Cortex of kidney (tissue), 1 donor: ENCODE results near the gene SLC22A3.

Experiments
- DNase-seq: peaks from one replicate; lab custom pipeline; 2025; lab: John Stamatoyannopoulos, UW

SLC22A3 gene

GRCh38 chr6:160336200-160336599 is 12.0 kb upstream of the SLC22A3 start:
- no peak for DNase-seq

GRCh38 chr6:160337301-160337700 is 10.9 kb upstream of the SLC22A3 start:
- no peak for DNase-seq

- no peak for DNase-seq
Measured at GRCh38 chr6:160337991-160338390, 10.2 kb upstream of the SLC22A3 start.

GRCh38 chr6:160343144-160343543 is 5.0 kb upstream of the SLC22A3 start:
- no peak for DNase-seq

- no peak for DNase-seq
Measured at GRCh38 chr6:160344271-160344670, 3.9 kb upstream of the SLC22A3 start.

- no peak for DNase-seq
Measured at GRCh38 chr6:160347259-160348222, 637 bp upstream of the SLC22A3 start.

GRCh38 chr6:160349020-160349441 is 853 bp downstream of the SLC22A3 start:
- DNase-seq: no peak

GRCh38 chr6:160349814-160350350 is 1.7 kb downstream of the SLC22A3 start:
- DNase-seq: no peak

GRCh38 chr6:160353950-160354496 is 5.8 kb downstream of the SLC22A3 start:
- no peak for DNase-seq

GRCh38 chr6:160355001-160355400 is 6.8 kb downstream of the SLC22A3 start:
- DNase-seq: no peak

GRCh38 chr6:160356074-160356744 is 8.0 kb downstream of the SLC22A3 start:
- no peak for DNase-seq

- no peak for DNase-seq
Measured at GRCh38 chr6:160357088-160357487, 8.9 kb downstream of the SLC22A3 start.

GRCh38 chr6:160358225-160359119 is 10.3 kb downstream of the SLC22A3 start:
- no peak for DNase-seq

- no peak for DNase-seq
Measured at GRCh38 chr6:160360955-160361354, 12.8 kb downstream of the SLC22A3 start.

GRCh38 chr6:160362556-160362955 is 14.4 kb downstream of the SLC22A3 start:
- no peak for DNase-seq

- no peak for DNase-seq
Measured at GRCh38 chr6:160363016-160363996, 15.1 kb downstream of the SLC22A3 start.

- DNase-seq: no peak
Measured at GRCh38 chr6:160365117-160365516, 16.9 kb downstream of the SLC22A3 start.

- no peak for DNase-seq
Measured at GRCh38 chr6:160367798-160368547, 19.8 kb downstream of the SLC22A3 start.

GRCh38 chr6:160368670-160369069 is 20.5 kb downstream of the SLC22A3 start:
- DNase-seq: no peak
